Lower leg skin (tissue), 3 donors: ENCODE results near the gene LRTM1.

Experiments used
- POLR2A ChIP-seq, 2 donors: fragments of 450-650 bp; IDR thresholded peaks; one replicate each; pipeline ENCODE4 v1.6.1; 2016 to 2017; ENCODE audit warnings: antibody characterized with exemption in 2 of 2, mild to moderate bottlenecking in 1 of 2, moderate library complexity in 1 of 2
- TF ChIP-seq, protein P1 (sequence below), 3 donors: fragments of 450-650 bp; IDR thresholded peaks; one replicate each; pipeline ENCODE4 v1.5.1; 2016; ENCODE audit warnings: antibody characterized with exemption in 3 of 3, mild to moderate bottlenecking in 3 of 3, moderate library complexity in 2 of 3

- TF ChIP-seq, protein P1, sequence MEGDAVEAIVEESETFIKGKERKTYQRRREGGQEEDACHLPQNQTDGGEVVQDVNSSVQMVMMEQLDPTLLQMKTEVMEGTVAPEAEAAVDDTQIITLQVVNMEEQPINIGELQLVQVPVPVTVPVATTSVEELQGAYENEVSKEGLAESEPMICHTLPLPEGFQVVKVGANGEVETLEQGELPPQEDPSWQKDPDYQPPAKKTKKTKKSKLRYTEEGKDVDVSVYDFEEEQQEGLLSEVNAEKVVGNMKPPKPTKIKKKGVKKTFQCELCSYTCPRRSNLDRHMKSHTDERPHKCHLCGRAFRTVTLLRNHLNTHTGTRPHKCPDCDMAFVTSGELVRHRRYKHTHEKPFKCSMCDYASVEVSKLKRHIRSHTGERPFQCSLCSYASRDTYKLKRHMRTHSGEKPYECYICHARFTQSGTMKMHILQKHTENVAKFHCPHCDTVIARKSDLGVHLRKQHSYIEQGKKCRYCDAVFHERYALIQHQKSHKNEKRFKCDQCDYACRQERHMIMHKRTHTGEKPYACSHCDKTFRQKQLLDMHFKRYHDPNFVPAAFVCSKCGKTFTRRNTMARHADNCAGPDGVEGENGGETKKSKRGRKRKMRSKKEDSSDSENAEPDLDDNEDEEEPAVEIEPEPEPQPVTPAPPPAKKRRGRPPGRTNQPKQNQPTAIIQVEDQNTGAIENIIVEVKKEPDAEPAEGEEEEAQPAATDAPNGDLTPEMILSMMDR (IDR thresholded peaks at IDR 0.05), result no peak
- TF ChIP-seq POLR2A (IDR thresholded peaks at IDR 0.05), result no peak
Observed at GRCh38 chr3:54954022-54954421, 26.2 kb upstream of the LRTM1 start.
